PFSK-1 (cell line): ENCODE data around the gene PRUNE1.

ENCODE experiments used
- POLR2AphosphoS5 ChIP-seq: IDR thresholded peaks from 2 replicates; pipeline ENCODE4 v1.6.1; 2012; ENCODE audit warnings: low read depth, mild to moderate bottlenecking, control low read depth, low read length, moderate library complexity
- SIN3A ChIP-seq: IDR thresholded peaks from 2 replicates; pipeline ENCODE4 v1.6.1; 2012; ENCODE audit warnings: mild to moderate bottlenecking, low read length, moderate library complexity, borderline replicate concordance; ENCODE audit not compliant: insufficient read depth
- TAF1 ChIP-seq: IDR thresholded peaks from 2 replicates; pipeline ENCODE4 v1.6.1; 2012; ENCODE audit warnings: low read length, control low read depth, borderline replicate concordance; ENCODE audit not compliant: insufficient read depth
- TF ChIP-seq, protein P1 (sequence below), 2 experiments: IDR thresholded peaks; 2 replicates each; pipeline versions ENCODE4 v1.6.1 to v1.8.0; 2011 to 2012; ENCODE audit warnings: low read depth in 2 of 2, low read length in 2 of 2, control low read depth in 1 of 2, inconsistent platforms in 1 of 2, mild to moderate bottlenecking in 1 of 2, moderate library complexity in 1 of 2; ENCODE audit not compliant: insufficient read depth in 1 of 2

- peak; percentile 17; the same call in 1 of the 2 replicates for TF ChIP-seq POLR2AphosphoS5
- TF ChIP-seq, protein P1, sequence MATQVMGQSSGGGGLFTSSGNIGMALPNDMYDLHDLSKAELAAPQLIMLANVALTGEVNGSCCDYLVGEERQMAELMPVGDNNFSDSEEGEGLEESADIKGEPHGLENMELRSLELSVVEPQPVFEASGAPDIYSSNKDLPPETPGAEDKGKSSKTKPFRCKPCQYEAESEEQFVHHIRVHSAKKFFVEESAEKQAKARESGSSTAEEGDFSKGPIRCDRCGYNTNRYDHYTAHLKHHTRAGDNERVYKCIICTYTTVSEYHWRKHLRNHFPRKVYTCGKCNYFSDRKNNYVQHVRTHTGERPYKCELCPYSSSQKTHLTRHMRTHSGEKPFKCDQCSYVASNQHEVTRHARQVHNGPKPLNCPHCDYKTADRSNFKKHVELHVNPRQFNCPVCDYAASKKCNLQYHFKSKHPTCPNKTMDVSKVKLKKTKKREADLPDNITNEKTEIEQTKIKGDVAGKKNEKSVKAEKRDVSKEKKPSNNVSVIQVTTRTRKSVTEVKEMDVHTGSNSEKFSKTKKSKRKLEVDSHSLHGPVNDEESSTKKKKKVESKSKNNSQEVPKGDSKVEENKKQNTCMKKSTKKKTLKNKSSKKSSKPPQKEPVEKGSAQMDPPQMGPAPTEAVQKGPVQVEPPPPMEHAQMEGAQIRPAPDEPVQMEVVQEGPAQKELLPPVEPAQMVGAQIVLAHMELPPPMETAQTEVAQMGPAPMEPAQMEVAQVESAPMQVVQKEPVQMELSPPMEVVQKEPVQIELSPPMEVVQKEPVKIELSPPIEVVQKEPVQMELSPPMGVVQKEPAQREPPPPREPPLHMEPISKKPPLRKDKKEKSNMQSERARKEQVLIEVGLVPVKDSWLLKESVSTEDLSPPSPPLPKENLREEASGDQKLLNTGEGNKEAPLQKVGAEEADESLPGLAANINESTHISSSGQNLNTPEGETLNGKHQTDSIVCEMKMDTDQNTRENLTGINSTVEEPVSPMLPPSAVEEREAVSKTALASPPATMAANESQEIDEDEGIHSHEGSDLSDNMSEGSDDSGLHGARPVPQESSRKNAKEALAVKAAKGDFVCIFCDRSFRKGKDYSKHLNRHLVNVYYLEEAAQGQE (IDR thresholded peaks at IDR 0.05; ENCODE audit: insufficient read depth in 1 of 2, low read depth in 2 of 2, low read length in 2 of 2) = no peak
- 0 out of 2 replicates have a peak, but pooled peaks have one; percentile 1 for TF ChIP-seq TAF1
- no peak for TF ChIP-seq SIN3A
Observed at GRCh38 chr1:151047925-151048644, 39.8 kb downstream of the PRUNE1 start.
